PFSK-1 (cell line): Measurements from ENCODE around the gene FETUB.

ENCODE experiments used
- POLR2AphosphoS5 ChIP-seq: IDR thresholded peaks from 2 replicates; pipeline ENCODE4 v1.6.1; 2012; ENCODE audit warnings: low read depth, mild to moderate bottlenecking, control low read depth, low read length, moderate library complexity
- SIN3A ChIP-seq: IDR thresholded peaks from 2 replicates; pipeline ENCODE4 v1.6.1; 2012; ENCODE audit warnings: mild to moderate bottlenecking, low read length, moderate library complexity, borderline replicate concordance; ENCODE audit not compliant: insufficient read depth
- TAF1 ChIP-seq: IDR thresholded peaks from 2 replicates; pipeline ENCODE4 v1.6.1; 2012; ENCODE audit warnings: low read length, control low read depth, borderline replicate concordance; ENCODE audit not compliant: insufficient read depth
- TF ChIP-seq, protein P1 (sequence below), 2 experiments: IDR thresholded peaks; 2 replicates each; pipeline versions ENCODE4 v1.6.1 to v1.8.0; 2011 to 2012; ENCODE audit warnings: low read depth in 2 of 2, low read length in 2 of 2, control low read depth in 1 of 2, inconsistent platforms in 1 of 2, mild to moderate bottlenecking in 1 of 2, moderate library complexity in 1 of 2; ENCODE audit not compliant: insufficient read depth in 1 of 2

DNA sequence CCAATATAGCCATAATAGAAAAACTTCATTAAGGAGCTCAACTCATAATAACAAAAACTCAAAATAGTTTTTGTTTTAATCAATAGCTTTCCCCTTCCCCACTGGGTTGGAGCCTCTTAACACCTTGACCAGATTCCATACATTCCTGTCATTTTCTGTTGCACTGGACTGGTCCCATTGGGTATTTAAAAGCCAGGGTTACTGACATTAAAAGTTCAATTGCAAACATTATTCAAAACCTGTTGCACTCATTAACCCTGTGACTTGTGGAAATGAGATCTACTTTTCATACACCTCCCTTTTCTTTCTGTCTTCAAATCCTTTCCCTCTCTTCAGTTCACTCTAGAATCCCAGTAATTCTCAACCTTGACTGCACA is 23.9 kb downstream of the FETUB start:
- no peak for TF ChIP-seq SIN3A
- TF ChIP-seq, protein P1, sequence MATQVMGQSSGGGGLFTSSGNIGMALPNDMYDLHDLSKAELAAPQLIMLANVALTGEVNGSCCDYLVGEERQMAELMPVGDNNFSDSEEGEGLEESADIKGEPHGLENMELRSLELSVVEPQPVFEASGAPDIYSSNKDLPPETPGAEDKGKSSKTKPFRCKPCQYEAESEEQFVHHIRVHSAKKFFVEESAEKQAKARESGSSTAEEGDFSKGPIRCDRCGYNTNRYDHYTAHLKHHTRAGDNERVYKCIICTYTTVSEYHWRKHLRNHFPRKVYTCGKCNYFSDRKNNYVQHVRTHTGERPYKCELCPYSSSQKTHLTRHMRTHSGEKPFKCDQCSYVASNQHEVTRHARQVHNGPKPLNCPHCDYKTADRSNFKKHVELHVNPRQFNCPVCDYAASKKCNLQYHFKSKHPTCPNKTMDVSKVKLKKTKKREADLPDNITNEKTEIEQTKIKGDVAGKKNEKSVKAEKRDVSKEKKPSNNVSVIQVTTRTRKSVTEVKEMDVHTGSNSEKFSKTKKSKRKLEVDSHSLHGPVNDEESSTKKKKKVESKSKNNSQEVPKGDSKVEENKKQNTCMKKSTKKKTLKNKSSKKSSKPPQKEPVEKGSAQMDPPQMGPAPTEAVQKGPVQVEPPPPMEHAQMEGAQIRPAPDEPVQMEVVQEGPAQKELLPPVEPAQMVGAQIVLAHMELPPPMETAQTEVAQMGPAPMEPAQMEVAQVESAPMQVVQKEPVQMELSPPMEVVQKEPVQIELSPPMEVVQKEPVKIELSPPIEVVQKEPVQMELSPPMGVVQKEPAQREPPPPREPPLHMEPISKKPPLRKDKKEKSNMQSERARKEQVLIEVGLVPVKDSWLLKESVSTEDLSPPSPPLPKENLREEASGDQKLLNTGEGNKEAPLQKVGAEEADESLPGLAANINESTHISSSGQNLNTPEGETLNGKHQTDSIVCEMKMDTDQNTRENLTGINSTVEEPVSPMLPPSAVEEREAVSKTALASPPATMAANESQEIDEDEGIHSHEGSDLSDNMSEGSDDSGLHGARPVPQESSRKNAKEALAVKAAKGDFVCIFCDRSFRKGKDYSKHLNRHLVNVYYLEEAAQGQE (IDR thresholded peaks at IDR 0.05; ENCODE audit: insufficient read depth in 1 of 2, low read depth in 2 of 2, low read length in 2 of 2): no peak
- no peak for TF ChIP-seq POLR2AphosphoS5
- no peak for TF ChIP-seq TAF1
